ENCODE measurements around the gene ADGRE2. TPM values are rescaled to one million over a fixed set of nuclear protein-coding genes. Genes with fewer than 3 reads are reported as not detected.
"Not testable (repeated sequence)": the region's sequence is repeated elsewhere in the genome, so short reads cannot be mapped to it uniquely, and the experiment has no call there.

ADGRE2 gene
- total RNA-seq, 2 experiments from 2014 or later, result 0.44 to 0.54 TPM

DNA sequence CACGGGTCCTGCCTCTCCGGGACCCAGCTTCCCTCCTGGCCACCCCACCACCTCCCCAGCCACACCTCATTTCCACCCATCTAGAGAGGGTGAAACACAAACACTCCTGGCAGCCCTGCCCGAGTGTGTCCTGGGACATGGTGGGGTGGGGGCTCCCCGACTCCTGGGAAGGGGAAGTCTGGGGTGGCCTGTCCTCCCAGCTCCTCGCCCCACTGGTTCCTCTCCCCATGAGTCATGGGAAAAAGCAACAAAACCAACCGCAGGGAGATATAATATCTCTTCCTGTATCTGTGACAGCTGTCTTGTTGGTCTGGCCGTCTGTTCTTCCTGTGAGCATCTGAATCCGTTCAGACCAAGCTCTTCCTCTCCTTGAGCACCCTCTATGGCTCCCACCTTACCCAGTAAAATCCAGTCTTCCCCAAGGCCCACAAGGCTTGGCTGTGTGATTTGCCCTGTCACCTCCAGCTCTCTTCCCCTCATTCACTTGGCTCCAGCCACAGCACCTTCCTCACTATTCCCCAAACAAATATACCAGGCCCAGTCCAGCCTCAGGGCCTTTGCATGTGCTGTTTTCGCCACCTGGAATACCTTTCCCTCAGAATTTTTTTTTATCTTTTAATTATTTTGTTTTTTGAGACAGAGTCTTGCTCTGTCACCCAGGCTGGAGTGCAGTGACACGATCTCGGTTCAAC is 6.9 kb upstream of the ADGRE2 start:
- peaks cover 23% of the 10 kb centered on the region for H3K27me3 Mint-ChIP-seq
- H3K4me3 Mint-ChIP-seq, POLR2A ChIA-PET, H3K9me3 Mint-ChIP-seq, H3K36me3 Mint-ChIP-seq, H3K4me1 Mint-ChIP-seq, DNase-seq: not testable (repeated sequence)
- peak; percentile 42 for ATAC-seq (ENCODE audit: low read depth)
- H3K27ac Mint-ChIP-seq, result peak overlapping the region; percentile 27

DNA sequence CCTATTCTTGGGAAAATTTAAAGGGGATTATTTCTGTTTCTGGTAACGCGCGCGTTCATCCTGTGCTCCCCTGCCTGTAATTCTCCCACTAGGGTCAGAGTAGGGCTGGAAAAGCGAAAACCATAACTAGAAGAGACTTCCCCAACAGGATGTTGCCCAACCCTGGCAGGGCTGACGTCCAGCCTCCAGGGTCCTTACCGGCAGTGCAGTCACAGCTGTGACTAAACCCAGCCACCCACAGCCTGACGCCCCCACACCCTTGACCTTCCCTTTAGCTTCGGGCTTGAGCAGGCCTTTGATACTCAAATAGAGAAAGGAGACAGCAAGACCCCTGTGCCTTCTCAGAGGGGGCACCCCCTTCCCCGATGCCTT is 6.4 kb upstream of the ADGRE2 start:
- H3K27ac Mint-ChIP-seq, H3K4me3 Mint-ChIP-seq, DNase-seq, H3K4me1 Mint-ChIP-seq, H3K36me3 Mint-ChIP-seq, H3K9me3 Mint-ChIP-seq, POLR2A ChIA-PET: not testable (repeated sequence)
- peaks cover 23% of the 10 kb centered on the region for H3K27me3 Mint-ChIP-seq
- peak; percentile 33 for ATAC-seq (ENCODE audit: low read depth)

DNA sequence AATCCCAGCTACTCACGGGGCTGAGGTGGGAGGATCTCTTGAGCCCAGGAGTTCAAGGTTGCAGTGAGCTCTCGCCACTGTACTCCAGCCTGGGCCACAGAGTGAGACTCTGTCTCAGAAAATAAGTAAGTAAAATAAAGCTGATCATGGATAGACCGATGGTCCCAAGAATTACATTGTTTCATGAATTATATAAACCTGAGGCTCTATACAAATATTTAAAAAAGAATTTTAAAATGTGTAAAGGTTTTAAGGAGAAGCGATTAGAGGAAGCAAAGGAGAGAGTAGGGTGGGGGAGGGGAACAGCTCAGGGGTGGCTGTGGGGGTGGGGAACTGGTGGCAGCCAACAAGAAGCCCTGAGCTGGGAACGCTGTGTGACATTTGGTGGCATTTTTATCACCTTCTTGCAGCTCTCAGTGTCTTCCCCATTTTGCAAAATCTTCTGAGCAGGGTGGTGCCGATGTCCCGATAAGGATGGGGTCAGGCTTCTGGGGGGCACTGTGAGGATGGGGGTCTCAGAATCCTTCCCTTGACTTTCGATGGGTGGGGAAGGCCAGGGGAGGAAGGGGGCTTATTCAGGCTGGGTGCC is 5.1 kb upstream of the ADGRE2 start:
- DNase-seq; H3K36me3 Mint-ChIP-seq; H3K4me1 Mint-ChIP-seq; H3K27ac Mint-ChIP-seq; ATAC-seq (ENCODE audit: low read depth); POLR2A ChIA-PET; H3K9me3 Mint-ChIP-seq; H3K4me3 Mint-ChIP-seq: not testable (repeated sequence)
- H3K27me3 Mint-ChIP-seq, result peaks cover 20% of the 10 kb centered on the region

DNA sequence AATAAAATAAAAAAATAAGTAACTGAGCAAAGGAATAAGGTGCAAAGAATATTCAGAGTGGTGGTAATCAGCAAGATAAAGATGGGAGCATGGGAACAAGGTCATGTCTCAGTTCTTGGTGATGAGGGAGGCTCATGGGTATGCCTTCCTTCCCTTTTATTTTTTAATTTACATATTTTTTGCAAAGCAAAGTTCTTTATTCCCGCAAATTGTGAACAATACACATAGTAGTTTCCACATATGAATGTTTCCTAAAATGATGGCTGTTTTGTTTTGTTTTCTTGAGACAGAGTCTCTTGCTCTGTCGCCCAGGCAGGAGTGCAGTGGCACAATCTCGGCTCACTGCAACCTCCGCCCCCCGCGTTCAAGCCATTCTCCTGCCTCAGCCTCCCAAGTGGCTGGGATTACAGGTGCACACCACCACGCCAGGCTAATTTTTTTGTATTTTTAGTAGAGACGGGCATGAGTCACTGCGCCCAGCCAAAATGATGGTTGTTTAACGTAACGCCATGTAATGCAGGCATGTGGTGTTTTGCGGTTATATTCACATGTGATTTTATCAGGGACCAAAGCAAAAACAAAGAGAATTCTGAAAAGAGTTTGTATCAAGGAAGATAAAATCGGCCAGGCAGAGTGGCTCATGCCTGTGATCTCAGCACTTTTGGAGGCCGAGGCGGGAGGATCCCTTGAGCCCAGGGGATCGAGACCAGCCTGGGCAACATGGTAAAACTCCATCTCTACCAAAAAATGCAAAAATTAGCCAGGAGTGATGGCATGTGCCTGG is 4.5 kb upstream of the ADGRE2 start:
- Mint-ChIP-seq H3K27me3 (peaks cover 22% of the 10 kb centered on the region), H3K4me1 (peaks cover 6% of the 10 kb centered on the region), H3K9me3 (no peaks in the 10 kb centered on the region), H3K4me3 (no peak overlapping the region), H3K27ac (no peak overlapping the region), H3K36me3 (no peaks in the 10 kb centered on the region)
- POLR2A ChIA-PET, result no interaction called here
- no peak for ATAC-seq (ENCODE audit: low read depth)
- no peak for DNase-seq

DNA sequence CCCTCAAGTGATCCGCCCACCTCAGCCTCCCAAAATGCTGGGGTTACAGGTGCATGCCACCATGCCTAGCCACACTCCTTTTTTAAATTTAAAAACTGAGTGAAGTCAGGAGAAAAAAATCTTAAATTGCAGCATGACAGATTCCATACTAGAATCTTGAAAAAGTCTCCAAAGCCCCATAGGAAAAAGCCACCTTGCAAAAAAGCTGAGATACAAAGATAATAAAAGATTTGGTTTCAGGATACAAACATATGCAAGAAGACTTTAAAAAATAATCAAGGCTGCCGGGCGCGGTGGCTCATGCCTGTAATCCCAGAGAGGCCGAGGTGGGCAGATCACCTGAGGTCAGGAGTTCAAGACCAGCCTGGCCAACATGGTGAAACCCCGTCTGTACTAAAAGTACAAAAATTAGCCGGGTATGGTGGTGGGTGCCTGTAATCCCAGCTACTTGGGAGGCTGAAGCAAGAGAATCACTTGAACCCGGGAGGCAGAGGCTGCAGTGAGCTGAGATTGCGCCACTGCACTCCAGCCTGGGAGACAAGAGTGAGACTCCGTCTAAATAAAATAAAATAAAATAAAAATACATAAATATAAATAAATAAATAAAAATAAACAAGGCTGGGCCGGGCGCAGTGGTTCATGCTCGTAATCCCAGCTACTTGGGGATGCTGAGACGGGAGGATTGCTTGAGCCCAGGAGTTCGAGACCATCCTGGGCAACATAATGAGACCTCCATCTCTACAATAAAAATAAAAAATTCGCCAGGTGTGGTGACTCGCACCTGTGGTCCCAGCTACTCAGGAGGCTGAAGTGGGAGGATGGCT is 3.6 kb upstream of the ADGRE2 start:
- H3K27me3 Mint-ChIP-seq, result peaks cover 27% of the 10 kb centered on the region
- H3K9me3 Mint-ChIP-seq; H3K4me3 Mint-ChIP-seq; H3K27ac Mint-ChIP-seq; H3K36me3 Mint-ChIP-seq; DNase-seq; ATAC-seq (ENCODE audit: low read depth); H3K4me1 Mint-ChIP-seq: not testable (repeated sequence)
- POLR2A ChIA-PET, result interaction anchor here (0.6 kb wide), 1 partner anchor 146 kb away, joined by 3 read pairs; no protein-coding TSS in a partner anchor

DNA sequence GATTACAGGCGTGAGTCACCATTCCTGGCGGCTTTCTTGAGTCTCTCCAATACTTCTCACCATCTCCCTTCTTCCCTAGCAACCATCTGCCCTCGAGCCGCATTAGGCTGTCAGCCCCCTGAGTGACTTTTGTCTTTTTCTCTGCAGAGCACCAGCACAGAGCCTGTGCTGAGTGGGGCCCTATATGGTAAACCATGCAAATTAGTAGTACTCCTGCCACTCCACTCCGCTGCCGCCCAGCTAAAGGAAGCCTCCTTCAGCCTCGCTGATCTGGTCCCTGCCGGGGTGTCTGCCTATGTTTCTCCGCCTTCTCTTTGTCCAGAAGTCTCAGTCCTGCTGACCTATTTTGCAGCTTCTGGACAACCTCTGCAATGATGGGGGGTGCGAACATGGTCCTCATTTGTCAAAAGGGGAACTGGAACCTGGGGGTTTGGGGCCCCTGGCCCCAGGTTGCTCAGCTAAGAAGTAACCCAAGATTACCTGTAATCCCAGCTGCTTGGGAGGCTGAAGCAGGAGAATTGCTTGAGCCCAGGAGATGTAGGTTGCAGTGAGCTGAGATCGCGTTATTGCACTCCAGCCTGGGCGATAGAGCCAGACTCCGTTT is 2.4 kb upstream of the ADGRE2 start:
- H3K4me3 Mint-ChIP-seq; POLR2A ChIA-PET; H3K9me3 Mint-ChIP-seq; H3K27ac Mint-ChIP-seq; H3K4me1 Mint-ChIP-seq; H3K36me3 Mint-ChIP-seq; ATAC-seq (ENCODE audit: low read depth); DNase-seq: not testable (repeated sequence)
- peaks cover 36% of the 10 kb centered on the region for H3K27me3 Mint-ChIP-seq

DNA sequence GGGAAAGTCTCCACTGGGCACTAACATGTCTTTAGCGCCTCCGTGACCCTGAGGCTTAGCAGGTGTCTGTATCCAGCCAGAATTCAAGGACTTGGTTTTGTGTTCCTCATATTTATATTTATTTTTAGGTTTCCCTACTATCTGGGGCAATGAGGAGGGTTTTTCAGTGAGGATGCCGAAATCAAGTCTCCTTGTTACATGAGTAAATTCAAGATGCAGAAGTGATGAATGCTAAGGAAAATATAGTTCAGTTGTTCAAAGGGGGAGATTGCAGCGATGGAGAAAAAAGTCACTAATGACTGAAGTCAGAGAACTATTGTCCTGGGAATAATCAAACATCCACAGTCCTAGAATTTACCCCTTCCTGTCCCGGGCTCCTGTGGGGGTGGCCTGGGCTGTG is 791 bp upstream of the ADGRE2 start:
- no peak overlapping the region for H3K27ac Mint-ChIP-seq
- POLR2A ChIA-PET, result no interaction called here
- H3K36me3 Mint-ChIP-seq, result no peaks in the 10 kb centered on the region
- no peak for ATAC-seq (ENCODE audit: low read depth)
- peaks cover 6% of the 10 kb centered on the region for H3K4me1 Mint-ChIP-seq
- no peak for DNase-seq
- no peak overlapping the region for H3K4me3 Mint-ChIP-seq
- H3K9me3 Mint-ChIP-seq, result no peaks in the 10 kb centered on the region
- peaks cover 33% of the 10 kb centered on the region for H3K27me3 Mint-ChIP-seq

DNA sequence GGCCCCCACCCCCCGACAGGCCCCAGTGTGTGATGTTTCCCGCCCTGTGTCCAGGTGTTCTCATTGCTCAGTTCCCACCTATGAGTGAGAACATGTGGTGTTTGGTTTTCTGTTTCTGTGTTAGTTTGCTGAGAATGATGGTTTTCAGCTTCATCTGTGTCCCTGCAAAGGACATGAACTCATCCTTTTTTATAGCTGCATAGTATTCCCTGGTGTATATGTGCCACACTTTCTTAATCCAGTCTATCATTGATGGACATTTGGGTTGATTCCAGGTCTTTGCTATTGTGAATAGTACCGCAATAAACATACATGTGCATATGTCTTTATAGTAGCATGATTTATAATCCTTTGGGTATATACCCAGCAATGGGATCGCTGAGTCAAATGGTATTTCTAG is 715 bp downstream of the ADGRE2 start:
- H3K4me1 Mint-ChIP-seq; H3K4me3 Mint-ChIP-seq; ATAC-seq (ENCODE audit: low read depth); H3K9me3 Mint-ChIP-seq; POLR2A ChIA-PET; H3K36me3 Mint-ChIP-seq; DNase-seq; H3K27ac Mint-ChIP-seq: not testable (repeated sequence)
- peaks cover 30% of the 10 kb centered on the region for H3K27me3 Mint-ChIP-seq

DNA sequence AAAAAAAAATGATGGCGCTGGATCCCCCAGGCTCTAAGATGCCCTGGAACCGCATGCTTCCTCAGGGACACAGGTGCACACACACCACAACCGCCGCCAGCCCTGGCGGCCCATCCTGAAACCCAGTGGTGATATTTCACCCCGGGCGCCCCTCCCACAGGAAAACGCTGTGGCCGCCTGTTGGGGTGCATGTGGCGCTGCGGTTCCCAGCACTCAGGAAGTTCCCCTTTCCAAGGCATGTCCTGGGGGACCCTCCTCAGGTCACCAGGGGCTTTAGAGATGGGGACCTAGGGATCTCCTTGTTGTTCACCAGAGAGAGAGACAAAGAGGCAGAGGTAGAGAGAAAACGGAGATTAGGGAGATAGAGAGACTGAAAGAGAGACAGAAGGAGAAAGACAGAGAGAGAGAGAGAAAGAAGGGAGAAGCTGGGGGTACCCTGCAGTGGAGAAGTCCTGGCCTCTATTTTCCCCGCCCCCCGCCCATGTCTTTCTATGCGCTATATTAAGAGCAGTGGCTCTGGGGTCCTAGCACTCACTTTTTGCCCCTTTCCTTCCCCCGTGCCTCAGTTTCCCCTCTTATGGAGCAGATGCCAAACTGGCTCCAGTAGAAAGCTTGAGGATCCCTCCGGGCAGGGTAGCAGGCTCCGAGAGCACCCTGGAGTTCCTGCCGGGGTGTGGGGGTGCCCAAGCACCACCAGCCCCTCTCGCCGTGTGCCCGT is 2.3 kb downstream of the ADGRE2 start:
- Mint-ChIP-seq H3K27me3 (peaks cover 32% of the 10 kb centered on the region), H3K9me3 (no peaks in the 10 kb centered on the region), H3K4me1 (peaks cover 6% of the 10 kb centered on the region), H3K4me3 (peak overlapping the region; percentile 12), H3K36me3 (no peaks in the 10 kb centered on the region), H3K27ac (no peak overlapping the region)
- POLR2A ChIA-PET, result no interaction called here
- ATAC-seq (ENCODE audit: low read depth) (no peak), DNase-seq (no peak)

DNA sequence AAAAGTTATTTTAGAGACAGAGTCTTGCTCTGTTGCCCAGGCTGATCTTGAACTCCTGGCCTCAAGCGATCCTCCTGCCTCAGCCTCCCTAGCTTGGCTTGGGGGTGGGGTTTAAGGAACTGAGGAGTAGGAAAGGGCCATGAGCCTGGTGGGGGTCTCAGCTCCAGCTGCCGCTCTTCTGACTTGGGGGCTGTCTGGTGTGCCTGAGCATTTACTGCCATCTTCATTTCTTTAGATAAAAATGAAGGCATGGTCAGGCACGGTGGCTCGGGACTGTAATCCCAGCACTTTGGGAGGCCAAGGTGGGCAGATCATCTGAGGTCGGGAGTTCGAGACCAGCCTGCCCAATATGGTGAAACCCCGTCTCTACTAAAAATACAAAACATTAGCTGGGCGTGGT is 3.0 kb downstream of the ADGRE2 start:
- H3K4me3 Mint-ChIP-seq; H3K4me1 Mint-ChIP-seq; H3K36me3 Mint-ChIP-seq; ATAC-seq (ENCODE audit: low read depth); POLR2A ChIA-PET; H3K27ac Mint-ChIP-seq; H3K9me3 Mint-ChIP-seq; DNase-seq: not testable (repeated sequence)
- peaks cover 32% of the 10 kb centered on the region for H3K27me3 Mint-ChIP-seq

DNA sequence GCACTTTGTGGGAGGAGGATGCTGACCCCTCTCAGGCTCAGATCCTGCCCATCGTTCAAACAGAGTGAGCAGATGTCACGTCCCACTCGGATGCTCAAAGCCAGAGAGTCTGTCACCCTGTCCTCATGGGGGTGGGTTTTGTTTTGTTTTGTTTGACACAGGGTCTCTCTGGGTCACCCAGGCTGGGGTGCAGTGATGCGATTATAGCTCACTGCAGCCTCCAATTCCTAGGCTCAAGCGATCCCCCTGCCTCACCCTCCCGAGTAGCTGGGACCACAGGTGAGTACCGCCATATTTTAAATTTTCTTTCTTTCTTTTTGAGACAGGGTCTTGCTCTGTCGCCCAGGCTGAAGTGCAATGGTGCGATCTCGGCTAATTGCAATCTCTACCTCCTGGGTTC is 4.0 kb downstream of the ADGRE2 start:
- H3K9me3 Mint-ChIP-seq, result no peaks in the 10 kb centered on the region
- DNase-seq (no peak), ATAC-seq (ENCODE audit: low read depth) (no peak)
- peaks cover 32% of the 10 kb centered on the region for H3K27me3 Mint-ChIP-seq
- H3K36me3 Mint-ChIP-seq, result no peaks in the 10 kb centered on the region
- H3K27ac Mint-ChIP-seq, result no peak overlapping the region
- H3K4me3 Mint-ChIP-seq, result no peak overlapping the region
- peaks cover 6% of the 10 kb centered on the region for H3K4me1 Mint-ChIP-seq
- POLR2A ChIA-PET, result no interaction called here

DNA sequence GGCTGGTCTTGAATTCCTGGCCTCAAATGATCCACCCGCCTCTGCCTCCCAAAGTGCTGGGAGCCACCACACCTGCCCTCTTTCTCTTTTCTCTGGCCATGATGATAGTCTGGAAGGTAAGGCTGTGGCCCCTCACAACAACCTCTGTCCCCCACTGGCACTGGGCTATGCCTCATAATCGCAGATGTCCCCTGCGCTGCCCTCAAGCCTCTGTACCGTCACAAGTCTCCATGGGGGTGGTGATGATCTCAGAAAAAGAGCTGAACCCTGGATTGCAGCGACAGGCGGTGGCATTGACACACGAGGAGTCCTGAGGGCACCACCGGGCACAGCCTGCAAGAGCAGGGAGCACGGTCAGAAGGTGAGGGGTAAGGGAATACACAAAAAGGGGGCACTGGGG is 4.6 kb downstream of the ADGRE2 start:
- DNase-seq; H3K4me1 Mint-ChIP-seq; H3K9me3 Mint-ChIP-seq; ATAC-seq (ENCODE audit: low read depth); H3K27ac Mint-ChIP-seq; POLR2A ChIA-PET; H3K4me3 Mint-ChIP-seq; H3K36me3 Mint-ChIP-seq: not testable (repeated sequence)
- H3K27me3 Mint-ChIP-seq, result peaks cover 31% of the 10 kb centered on the region

DNA sequence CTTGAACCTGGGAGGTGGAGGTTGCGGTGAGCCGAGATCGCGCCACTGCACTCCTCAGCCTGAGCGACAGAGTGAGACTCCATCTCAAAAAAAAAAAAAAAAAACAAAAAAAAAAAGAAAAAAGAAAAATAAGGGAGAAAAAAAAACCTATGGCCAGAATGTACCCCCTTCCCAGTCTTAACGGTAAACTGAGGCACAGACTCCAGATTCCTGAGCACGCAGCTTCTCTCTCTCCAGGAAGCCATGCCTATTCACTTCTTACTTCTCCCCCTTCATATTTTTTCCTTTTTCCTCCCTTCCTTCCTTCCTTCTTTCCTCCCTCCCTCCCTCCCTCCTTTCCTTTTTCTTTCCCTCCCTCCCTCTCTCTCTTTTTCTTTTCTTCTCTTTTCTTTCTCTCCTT is 5.4 kb downstream of the ADGRE2 start:
- no peak overlapping the region for H3K4me3 Mint-ChIP-seq
- no peaks in the 10 kb centered on the region for H3K9me3 Mint-ChIP-seq
- H3K4me1 Mint-ChIP-seq, result peaks cover 6% of the 10 kb centered on the region
- DNase-seq (no peak), ATAC-seq (ENCODE audit: low read depth) (no peak)
- POLR2A ChIA-PET, result no interaction called here
- H3K36me3 Mint-ChIP-seq, result no peaks in the 10 kb centered on the region
- H3K27ac Mint-ChIP-seq, result no peak overlapping the region
- peaks cover 29% of the 10 kb centered on the region for H3K27me3 Mint-ChIP-seq

Data from activated naive CD8-positive, alpha-beta T cell treated with anti-CD3 and anti-CD28 coated beads, Interleukin-2, amount 10 ng/mL, durations not matched to agents 7 days and 5 days (primary cell).